HG03039 (cell line): ENCODE results near the gene TFCP2L1.
"Not testable (repeated sequence)": the region's sequence is repeated elsewhere in the genome, so short reads cannot be mapped to it uniquely, and the experiment has no call there.

Experiments used
- ATAC-seq: cut with Tn5 transposase; IDR thresholded peaks from one replicate; pipeline ENCODE4 v1.9.1; 2021; ENCODE audit warnings: mild to moderate bottlenecking, moderate library complexity; ENCODE audit not compliant: unreplicated experiment

The TFCP2L1 gene

GRCh38 chr2:121272596-121272995, 12.4 kb downstream of the TFCP2L1 start:
- ATAC-seq, result no peak

GRCh38 chr2:121269436-121269835, 15.6 kb downstream of the TFCP2L1 start:
- not testable (repeated sequence) for ATAC-seq

- no peak for ATAC-seq
Measured at GRCh38 chr2:121266543-121267106, 18.4 kb downstream of the TFCP2L1 start.

DNA sequence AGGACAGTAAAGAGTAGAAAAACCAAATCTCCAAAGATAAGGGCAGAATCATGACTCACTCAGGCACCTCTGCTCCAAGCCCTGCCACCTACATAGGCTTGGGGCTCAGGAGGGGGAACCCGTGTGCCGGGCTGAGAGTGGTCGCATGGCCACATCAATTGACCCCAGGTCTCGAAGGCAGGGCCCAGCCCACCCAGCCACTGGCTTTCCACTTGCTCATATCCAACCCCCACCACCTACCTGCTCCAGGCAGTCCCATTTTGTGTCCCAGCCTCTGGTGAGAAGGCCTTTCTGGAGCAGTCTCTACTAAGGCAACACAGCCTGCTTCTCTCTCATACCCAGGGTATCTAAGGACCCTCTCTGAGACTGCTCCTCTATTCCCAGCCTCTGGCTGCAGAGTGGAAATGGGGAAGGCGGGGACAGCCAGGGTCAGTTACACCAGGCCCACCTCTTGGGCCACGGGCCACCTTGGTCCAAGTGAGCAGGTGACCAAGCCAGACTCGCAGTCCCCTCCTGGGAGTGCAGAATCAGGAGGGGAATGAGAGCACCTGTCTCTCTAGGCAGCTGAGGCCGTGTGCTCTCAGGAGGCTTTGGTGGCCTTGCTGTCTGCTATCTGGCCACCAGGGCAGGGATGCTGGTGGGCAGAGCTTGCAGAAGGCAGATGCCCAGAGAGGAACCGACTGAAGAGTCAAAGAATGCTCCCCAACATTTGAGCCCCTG, 20.8 kb downstream of the TFCP2L1 start:
- ATAC-seq, result no peak

GRCh38 chr2:121260370-121261154, 24.4 kb downstream of the TFCP2L1 start:
- no peak for ATAC-seq

GRCh38 chr2:121258051-121258450, 27.0 kb downstream of the TFCP2L1 start:
- ATAC-seq, result no peak

- ATAC-seq, result no peak
Measured at GRCh38 chr2:121257480-121257840, 27.5 kb downstream of the TFCP2L1 start.

- ATAC-seq, result no peak
Measured at GRCh38 chr2:121256720-121257479, 28.1 kb downstream of the TFCP2L1 start.

DNA sequence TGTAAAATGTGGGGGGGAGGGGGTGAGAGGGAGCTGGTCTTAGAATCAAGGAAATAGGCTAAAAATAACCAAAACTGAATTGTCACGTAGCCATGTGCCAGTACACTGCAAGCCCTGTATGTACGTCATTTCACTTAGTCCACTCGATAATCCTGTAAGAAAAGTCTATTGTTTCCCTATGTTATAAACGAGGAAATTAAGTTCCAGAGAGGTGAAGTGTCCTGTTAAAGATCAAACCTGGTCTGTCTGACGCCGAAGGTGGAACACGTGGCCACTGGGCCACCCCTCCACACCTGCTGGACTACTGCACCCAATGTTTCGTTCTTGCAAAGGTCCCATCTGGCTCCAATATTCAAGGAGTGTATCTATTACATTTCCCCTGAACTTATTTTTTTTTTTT, 29.6 kb downstream of the TFCP2L1 start:
- ATAC-seq, result no peak

DNA sequence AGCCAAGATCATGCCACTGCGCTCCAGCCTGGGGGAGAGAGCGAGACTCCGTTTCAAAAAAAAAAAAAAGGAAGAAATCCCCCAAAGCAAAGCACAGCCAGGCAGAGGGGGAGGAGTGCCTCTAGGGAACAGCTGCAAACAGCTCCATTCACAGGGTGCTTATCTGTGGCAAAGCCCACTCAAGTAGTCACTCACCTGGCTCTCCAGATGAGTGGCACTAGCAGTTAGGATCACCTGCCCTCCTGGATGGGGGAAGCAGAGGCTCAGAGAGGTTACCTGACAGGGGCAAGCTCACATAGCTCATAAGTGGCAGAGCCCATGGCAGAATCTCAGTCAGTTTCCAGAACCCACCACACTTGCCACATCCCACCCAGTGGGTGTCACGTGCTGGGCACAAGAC, 30.3 kb downstream of the TFCP2L1 start:
- ATAC-seq, result no peak

DNA sequence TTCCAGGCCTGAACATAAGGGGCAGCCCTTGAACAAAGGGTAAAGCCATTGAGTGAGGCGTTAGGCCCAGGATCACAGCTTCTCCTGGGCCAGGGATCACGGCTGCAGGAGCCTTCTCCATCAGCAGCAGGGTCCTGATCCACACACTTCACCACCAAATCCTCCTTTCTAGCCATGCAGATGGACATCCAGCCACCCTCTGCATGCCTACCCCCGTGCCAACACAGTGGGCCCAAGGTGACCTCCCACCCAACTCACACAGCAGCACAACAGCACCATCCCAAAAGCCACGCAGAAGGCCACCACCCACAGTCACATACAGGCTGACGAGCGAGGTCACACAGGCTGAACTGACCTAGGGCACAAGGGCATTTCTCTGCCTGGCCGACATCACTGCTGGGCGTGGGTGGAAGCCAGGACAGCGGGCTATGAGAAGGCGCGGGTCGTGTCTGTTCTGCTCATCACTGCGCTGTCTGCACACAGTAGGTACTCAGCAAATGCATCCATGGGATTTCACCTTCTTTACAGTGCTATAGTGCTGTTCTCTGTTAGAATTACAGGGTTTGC, 31.2 kb downstream of the TFCP2L1 start:
- ATAC-seq, result no peak

GRCh38 chr2:121253021-121253673, 31.9 kb downstream of the TFCP2L1 start:
- no peak for ATAC-seq

GRCh38 chr2:121251497-121251896, 33.5 kb downstream of the TFCP2L1 start:
- no peak for ATAC-seq

- ATAC-seq, result no peak
Measured at GRCh38 chr2:121248766-121249343, 36.1 kb downstream of the TFCP2L1 start.

GRCh38 chr2:121247971-121248370, 37.0 kb downstream of the TFCP2L1 start:
- no peak for ATAC-seq

DNA sequence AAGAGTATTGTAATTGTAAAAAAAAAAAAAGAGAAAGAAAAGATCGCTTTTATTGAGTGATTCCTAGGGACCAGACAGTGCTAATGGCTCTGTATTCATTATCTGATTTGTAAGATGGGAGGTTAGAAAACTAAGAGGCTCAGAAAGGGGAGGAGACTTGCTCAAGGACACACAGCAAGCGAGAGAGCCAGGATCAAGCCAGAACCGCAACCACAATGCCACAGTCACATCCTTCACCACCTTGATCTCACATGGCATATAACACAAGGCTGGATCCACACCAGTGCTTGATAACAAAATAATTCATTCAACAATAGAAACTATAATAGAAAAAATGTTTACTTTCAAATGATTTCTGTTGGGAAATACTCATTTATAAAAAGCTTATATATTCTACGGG, 37.5 kb downstream of the TFCP2L1 start:
- no peak for ATAC-seq

GRCh38 chr2:121246704-121247255, 38.2 kb downstream of the TFCP2L1 start:
- ATAC-seq, result no peak

DNA sequence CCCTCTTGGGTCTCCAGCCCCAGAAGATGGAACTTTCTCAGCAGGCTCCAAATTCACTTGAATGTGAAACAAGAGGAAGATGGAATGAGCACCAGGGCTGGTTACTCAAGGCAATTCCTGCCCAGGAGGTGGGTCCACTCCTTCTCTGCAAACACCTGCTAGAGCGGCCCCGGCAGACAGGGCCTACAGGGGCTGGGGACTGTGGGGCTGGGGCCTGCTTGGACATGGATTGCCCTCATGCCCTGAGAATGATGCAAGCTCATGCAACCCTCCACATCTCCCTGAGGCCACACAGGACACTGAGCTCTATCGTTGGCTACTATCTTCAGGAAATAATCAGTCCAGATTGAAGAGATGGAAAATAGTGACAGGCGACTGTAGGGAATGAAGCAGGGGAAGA, 39.1 kb downstream of the TFCP2L1 start:
- ATAC-seq, result no peak

- no peak for ATAC-seq
Measured at GRCh38 chr2:121245120-121245820, 39.7 kb downstream of the TFCP2L1 start.
